ENCODE results near the gene USE1.

The USE1 gene

GRCh38 chr19:17205237-17206140 is 9.7 kb upstream of the USE1 start:
- peak; percentile 80 for DNase-seq (ENCODE audit: low spot score)

GRCh38 chr19:17206736-17207581 is 8.2 kb upstream of the USE1 start:
- DNase-seq (ENCODE audit: low spot score) = no peak

GRCh38 chr19:17209126-17210036 is 5.8 kb upstream of the USE1 start:
- DNase-seq (ENCODE audit: low spot score) = peak; percentile 85

- DNase-seq (ENCODE audit: low spot score) = no peak
Observed at GRCh38 chr19:17210296-17210695, 4.9 kb upstream of the USE1 start.

GRCh38 chr19:17211547-17212446 is 3.4 kb upstream of the USE1 start:
- no peak for DNase-seq (ENCODE audit: low spot score)

GRCh38 chr19:17213334-17213733 is 1.8 kb upstream of the USE1 start:
- no peak for DNase-seq (ENCODE audit: low spot score)

- DNase-seq (ENCODE audit: low spot score) = no peak
Observed at GRCh38 chr19:17214508-17215126, 540 bp upstream of the USE1 start.

- no peak for DNase-seq (ENCODE audit: low spot score)
Observed at GRCh38 chr19:17216058-17216670, 1.0 kb downstream of the USE1 start.

- DNase-seq (ENCODE audit: low spot score) = no peak
Observed at GRCh38 chr19:17219286-17219685, 4.1 kb downstream of the USE1 start.

- no peak for DNase-seq (ENCODE audit: low spot score)
Observed at GRCh38 chr19:17220207-17220758, 5.1 kb downstream of the USE1 start.

- DNase-seq (ENCODE audit: low spot score) = no peak
Observed at GRCh38 chr19:17225053-17225452, 9.9 kb downstream of the USE1 start.

- peak; percentile 95 for DNase-seq (ENCODE audit: low spot score)
Observed at GRCh38 chr19:17226002-17226933, 11.1 kb downstream of the USE1 start, which contains the start of gene OCEL1. TSS of gene OCEL1 (plus strand) at chr19:17226226. CDS start at chr19:17226248, 22 bp downstream.

- DNase-seq (ENCODE audit: low spot score) = no peak
Observed at GRCh38 chr19:17227798-17228367, 12.7 kb downstream of the USE1 start.

GRCh38 chr19:17229890-17230289 is 14.7 kb downstream of the USE1 start:
- no peak for DNase-seq (ENCODE audit: low spot score)

GRCh38 chr19:17232258-17232657 is 17.1 kb downstream of the USE1 start:
- DNase-seq (ENCODE audit: low spot score) = no peak

- DNase-seq (ENCODE audit: low spot score) = peak; percentile 74
Observed at GRCh38 chr19:17234911-17235299, 19.7 kb downstream of the USE1 start.

GRCh38 chr19:17235300-17235970 is 20.3 kb downstream of the USE1 start:
- DNase-seq (ENCODE audit: low spot score) = peak; percentile 83

Data from D341Med (cell line).